Immature natural killer cell (primary cell): ENCODE data around the gene GNAT2. TPM values are rescaled to one million over a fixed set of nuclear protein-coding genes. Genes with fewer than 3 reads are reported as not detected.
A peak's percentile ranks its signal among the peaks of the same experiment; 100 is the strongest.

Experiments used
- DNase-seq, 3 donors: peaks; one replicate each; pipeline ENCODE4 v3.0.0; 2022; ENCODE audit warnings: mixed read lengths in 1 of 3
- H3K27ac Mint-ChIP-seq, 6 donors: one replicate each; pipeline ENCODE4 v1.8.0; 2020; ENCODE audit warnings: mixed read lengths in 6 of 6, mild to moderate bottlenecking in 5 of 6, inconsistent platforms in 4 of 6, moderate library complexity in 3 of 6
- H3K27me3 Mint-ChIP-seq, 3 donors: one replicate each; pipeline ENCODE4 v1.8.0; 2020 to 2021; ENCODE audit warnings: low read depth in 3 of 3, mild to moderate bottlenecking in 3 of 3, mixed read lengths in 3 of 3, moderate library complexity in 3 of 3, inconsistent platforms in 1 of 3
- H3K36me3 Mint-ChIP-seq, 3 donors: one replicate each; pipeline ENCODE4 v1.8.0; 2020; ENCODE audit warnings: mixed read lengths in 3 of 3, inconsistent platforms in 2 of 3, mild to moderate bottlenecking in 2 of 3
- H3K4me1 Mint-ChIP-seq, 2 donors: one replicate each; pipeline ENCODE4 v1.8.0; 2020; ENCODE audit warnings: inconsistent platforms in 2 of 2, mild to moderate bottlenecking in 2 of 2, mixed read lengths in 2 of 2, moderate library complexity in 1 of 2
- H3K4me3 Mint-ChIP-seq, 5 donors: one replicate each; pipeline ENCODE4 v1.8.0; 2020; ENCODE audit warnings: mild to moderate bottlenecking in 5 of 5, mixed read lengths in 5 of 5, inconsistent platforms in 3 of 5, moderate library complexity in 3 of 5
- H3K9me3 Mint-ChIP-seq, 6 donors: one replicate each; pipeline ENCODE4 v1.8.0; 2020; ENCODE audit warnings: mild to moderate bottlenecking in 6 of 6, mixed read lengths in 6 of 6, inconsistent platforms in 4 of 6, moderate library complexity in 3 of 6
- polyA plus RNA-seq, 3 donors: library from polyadenylated mRNA; unstranded; fragments of 300-500 nt; fragmentation: Illumina TruSeq; gene quantifications; one replicate each; pipeline ENCODE4 v1.2.3, GENCODE V29; 2021

GNAT2 gene
- polyA plus RNA-seq, 3 donors from 2014 or later: not detected

GRCh38 chr1:109654519-109654918, 35.1 kb upstream of the GNAT2 start:
- peaks cover 5 to 9% (median 6%) of the 10 kb centered on the region in 3 donors for H3K27me3 Mint-ChIP-seq

GRCh38 chr1:109653306-109653705, 33.9 kb upstream of the GNAT2 start:
- H3K27ac Mint-ChIP-seq: peak overlapping the region in 1 of 6 donors; percentile 6
- H3K4me3 Mint-ChIP-seq: peak overlapping the region in 2 of 5 donors; percentile 24 to 47
- peaks cover 0 to 1% (median 0%) of the 10 kb centered on the region in 6 donors for H3K9me3 Mint-ChIP-seq
- H3K27me3 Mint-ChIP-seq: peaks cover 5 to 9% (median 8%) of the 10 kb centered on the region in 3 donors
- H3K36me3 Mint-ChIP-seq: peaks cover 0 to 4% (median 0%) of the 10 kb centered on the region in 3 donors
- DNase-seq: no peak
- H3K4me1 Mint-ChIP-seq: peaks cover 18 to 22% of the 10 kb centered on the region in 2 donors

More at GRCh38 chr1:109654519-109654918, 35.1 kb upstream of the GNAT2 start:
- no peak for DNase-seq
- H3K4me1 Mint-ChIP-seq: peaks cover 18 to 22% of the 10 kb centered on the region in 2 donors
- H3K4me3 Mint-ChIP-seq: peak overlapping the region in 2 of 5 donors; percentile 55 to 58
- H3K9me3 Mint-ChIP-seq: peaks cover 0 to 1% (median 0%) of the 10 kb centered on the region in 6 donors
- H3K27ac Mint-ChIP-seq: no peak overlapping the region
- H3K36me3 Mint-ChIP-seq: peaks cover 0 to 9% (median 0%) of the 10 kb centered on the region in 3 donors

- Mint-ChIP-seq H3K9me3 (peaks cover 0 to 1% (median 0%) of the 10 kb centered on the region in 6 donors), H3K36me3 (peaks cover 0 to 4% (median 0%) of the 10 kb centered on the region in 3 donors), H3K27me3 (peaks cover 5 to 13% (median 8%) of the 10 kb centered on the region in 3 donors), H3K27ac (no peak overlapping the region), H3K4me3 (no peak overlapping the region), H3K4me1 (peaks cover 18 to 22% of the 10 kb centered on the region in 2 donors)
- DNase-seq: no peak
These were observed 33.0 kb upstream of the GNAT2 start for GRCh38 chr1:109652402-109652801.

GRCh38 chr1:109650609-109651008, 31.2 kb upstream of the GNAT2 start:
- H3K36me3 Mint-ChIP-seq: peaks cover 0 to 4% (median 0%) of the 10 kb centered on the region in 3 donors
- H3K4me1 Mint-ChIP-seq: peaks cover 7 to 11% of the 10 kb centered on the region in 2 donors
- peaks cover 0 to 1% (median 0%) of the 10 kb centered on the region in 6 donors for H3K9me3 Mint-ChIP-seq
- peaks cover 5 to 11% (median 8%) of the 10 kb centered on the region in 3 donors for H3K27me3 Mint-ChIP-seq
- no peak overlapping the region for H3K27ac Mint-ChIP-seq
- H3K4me3 Mint-ChIP-seq: no peak overlapping the region
- no peak for DNase-seq

GRCh38 chr1:109649491-109649914, 30.1 kb upstream of the GNAT2 start:
- Mint-ChIP-seq H3K36me3 (peaks cover 0 to 4% (median 0%) of the 10 kb centered on the region in 3 donors), H3K4me3 (no peak overlapping the region), H3K9me3 (peaks cover 0 to 1% (median 0%) of the 10 kb centered on the region in 6 donors), H3K27ac (no peak overlapping the region), H3K27me3 (peaks cover 5 to 10% (median 8%) of the 10 kb centered on the region in 3 donors), H3K4me1 (peaks cover 0 to 3% of the 10 kb centered on the region in 2 donors)
- DNase-seq: no peak

- Mint-ChIP-seq H3K36me3 (no peaks in the 10 kb centered on the region), H3K27me3 (peaks cover 2 to 7% (median 4%) of the 10 kb centered on the region in 3 donors), H3K27ac (no peak overlapping the region), H3K9me3 (no peaks in the 10 kb centered on the region), H3K4me1 (peaks cover 0 to 4% of the 10 kb centered on the region in 2 donors), H3K4me3 (no peak overlapping the region)
- no peak for DNase-seq
These were observed 25.3 kb upstream of the GNAT2 start for GRCh38 chr1:109644670-109645069.

- Mint-ChIP-seq H3K27ac (peak overlapping the region in 2 of 6 donors; percentile 7 to 40), H3K9me3 (no peaks in the 10 kb centered on the region), H3K27me3 (peaks cover 4 to 5% (median 4%) of the 10 kb centered on the region in 3 donors), H3K4me1 (peaks cover 0 to 4% of the 10 kb centered on the region in 2 donors), H3K36me3 (no peaks in the 10 kb centered on the region), H3K4me3 (no peak overlapping the region)
- peak; percentile 73 to 78 (median 74) for DNase-seq
These were observed 24.2 kb upstream of the GNAT2 start for GRCh38 chr1:109643385-109644230.

GRCh38 chr1:109642626-109643025, 23.2 kb upstream of the GNAT2 start:
- H3K27ac Mint-ChIP-seq: peak overlapping the region in 1 of 6 donors; percentile 40
- no peak overlapping the region for H3K4me3 Mint-ChIP-seq
- H3K27me3 Mint-ChIP-seq: peaks cover 0 to 5% (median 4%) of the 10 kb centered on the region in 3 donors
- no peak for DNase-seq
- no peaks in the 10 kb centered on the region for H3K36me3 Mint-ChIP-seq
- H3K4me1 Mint-ChIP-seq: peaks cover 0 to 4% of the 10 kb centered on the region in 2 donors
- no peaks in the 10 kb centered on the region for H3K9me3 Mint-ChIP-seq

- no peaks in the 10 kb centered on the region for H3K36me3 Mint-ChIP-seq
- peaks cover 0 to 4% of the 10 kb centered on the region in 2 donors for H3K4me1 Mint-ChIP-seq
- H3K27me3 Mint-ChIP-seq: peaks cover 0 to 5% (median 4%) of the 10 kb centered on the region in 3 donors
- H3K4me3 Mint-ChIP-seq: no peak overlapping the region
- H3K9me3 Mint-ChIP-seq: no peaks in the 10 kb centered on the region
- H3K27ac Mint-ChIP-seq: no peak overlapping the region
- no peak for DNase-seq
These were observed 22.4 kb upstream of the GNAT2 start for GRCh38 chr1:109641861-109642260.

GRCh38 chr1:109641078-109641740, 21.8 kb upstream of the GNAT2 start:
- H3K27me3 Mint-ChIP-seq: peaks cover 0 to 5% (median 4%) of the 10 kb centered on the region in 3 donors
- H3K4me1 Mint-ChIP-seq: peaks cover 0 to 4% of the 10 kb centered on the region in 2 donors
- no peaks in the 10 kb centered on the region for H3K9me3 Mint-ChIP-seq
- H3K36me3 Mint-ChIP-seq: no peaks in the 10 kb centered on the region
- no peak overlapping the region for H3K27ac Mint-ChIP-seq
- DNase-seq: no peak
- H3K4me3 Mint-ChIP-seq: no peak overlapping the region

GRCh38 chr1:109640285-109640865, 21.0 kb upstream of the GNAT2 start:
- H3K27ac Mint-ChIP-seq: no peak overlapping the region
- H3K4me3 Mint-ChIP-seq: no peak overlapping the region
- no peaks in the 10 kb centered on the region for H3K9me3 Mint-ChIP-seq
- no peaks in the 10 kb centered on the region for H3K36me3 Mint-ChIP-seq
- DNase-seq: peak; percentile 75 to 80 (median 78)
- peaks cover 0 to 4% of the 10 kb centered on the region in 2 donors for H3K4me1 Mint-ChIP-seq
- H3K27me3 Mint-ChIP-seq: peaks cover 0 to 5% (median 4%) of the 10 kb centered on the region in 3 donors

- H3K9me3 Mint-ChIP-seq: no peaks in the 10 kb centered on the region
- peaks cover 0 to 5% (median 4%) of the 10 kb centered on the region in 3 donors for H3K27me3 Mint-ChIP-seq
- H3K27ac Mint-ChIP-seq: no peak overlapping the region
- no peak for DNase-seq
- H3K4me1 Mint-ChIP-seq: peaks cover 0 to 4% of the 10 kb centered on the region in 2 donors
- H3K36me3 Mint-ChIP-seq: no peaks in the 10 kb centered on the region
- H3K4me3 Mint-ChIP-seq: no peak overlapping the region
These were observed 20.4 kb upstream of the GNAT2 start for GRCh38 chr1:109639841-109640184.

- Mint-ChIP-seq H3K27ac (no peak overlapping the region), H3K36me3 (no peaks in the 10 kb centered on the region), H3K9me3 (no peaks in the 10 kb centered on the region), H3K4me3 (no peak overlapping the region), H3K4me1 (peaks cover 0 to 4% of the 10 kb centered on the region in 2 donors), H3K27me3 (peaks cover 0 to 5% (median 5%) of the 10 kb centered on the region in 3 donors)
- DNase-seq: no peak
These were observed 19.8 kb upstream of the GNAT2 start for GRCh38 chr1:109639063-109639840.
